Germinal center (tissue), 1 donor: ENCODE data around the gene PRLH.
"Not testable (repeated sequence)": the region's sequence is repeated elsewhere in the genome, so short reads cannot be mapped to it uniquely, and the experiment has no call there.

Source experiments
- DNase-seq: peaks from one replicate; pipeline ENCODE4 v3.0.0; 2012; ENCODE audit warnings: mixed read lengths, low spot score

The PRLH gene

DNA sequence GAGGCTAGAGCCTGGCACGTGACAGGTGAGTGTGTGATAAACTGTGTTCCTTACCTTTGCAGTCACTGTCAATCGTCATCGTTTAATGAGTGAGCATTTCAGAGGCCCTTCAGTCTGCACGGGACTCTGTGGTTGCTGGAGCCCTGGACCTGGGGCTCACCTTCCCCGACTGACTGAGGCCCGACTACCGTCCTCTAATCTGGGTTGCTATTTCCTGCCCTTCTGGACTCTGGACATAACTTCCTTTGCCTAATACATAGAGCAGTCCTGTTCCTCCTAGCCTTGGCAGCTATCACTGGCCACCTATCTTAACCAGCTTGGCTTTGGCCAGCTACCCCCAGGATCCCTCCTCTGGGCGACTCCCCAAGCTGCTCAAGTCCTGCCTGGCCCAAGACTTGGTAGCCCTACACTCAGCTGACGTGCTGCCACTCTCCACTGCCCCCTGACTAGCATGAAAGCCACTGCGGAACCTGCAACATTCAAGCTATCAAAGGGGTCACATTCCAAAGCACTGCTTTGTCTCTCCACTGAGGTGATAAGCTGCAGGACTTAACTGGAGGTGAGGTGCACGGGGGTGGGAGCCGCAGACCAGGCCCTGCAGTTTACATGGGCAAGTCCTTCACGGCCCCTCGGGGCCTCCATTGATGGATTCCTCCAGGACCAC lies 35.2 kb downstream of the PRLH start:
- DNase-seq, result no peak

DNA sequence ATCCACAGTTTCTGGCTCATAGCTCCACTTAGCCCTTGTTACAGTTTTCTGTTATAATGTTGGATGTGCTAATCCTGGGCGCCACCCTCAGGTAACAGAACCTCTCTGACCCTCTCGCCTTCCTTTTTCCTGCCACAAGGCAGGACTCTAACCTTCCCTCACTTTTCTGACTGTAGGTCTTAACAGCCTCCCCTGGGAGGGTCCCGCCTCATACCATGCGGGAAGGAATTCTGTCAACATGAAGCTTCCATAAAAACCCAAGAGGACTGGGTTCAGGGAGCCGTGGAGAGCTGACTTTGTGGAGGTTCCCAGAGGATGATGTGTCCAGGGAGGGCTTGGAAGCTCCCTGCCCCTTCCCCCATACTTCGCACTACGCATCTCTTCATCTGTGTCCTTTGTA lies 36.0 kb downstream of the PRLH start:
- DNase-seq, result no peak

DNA sequence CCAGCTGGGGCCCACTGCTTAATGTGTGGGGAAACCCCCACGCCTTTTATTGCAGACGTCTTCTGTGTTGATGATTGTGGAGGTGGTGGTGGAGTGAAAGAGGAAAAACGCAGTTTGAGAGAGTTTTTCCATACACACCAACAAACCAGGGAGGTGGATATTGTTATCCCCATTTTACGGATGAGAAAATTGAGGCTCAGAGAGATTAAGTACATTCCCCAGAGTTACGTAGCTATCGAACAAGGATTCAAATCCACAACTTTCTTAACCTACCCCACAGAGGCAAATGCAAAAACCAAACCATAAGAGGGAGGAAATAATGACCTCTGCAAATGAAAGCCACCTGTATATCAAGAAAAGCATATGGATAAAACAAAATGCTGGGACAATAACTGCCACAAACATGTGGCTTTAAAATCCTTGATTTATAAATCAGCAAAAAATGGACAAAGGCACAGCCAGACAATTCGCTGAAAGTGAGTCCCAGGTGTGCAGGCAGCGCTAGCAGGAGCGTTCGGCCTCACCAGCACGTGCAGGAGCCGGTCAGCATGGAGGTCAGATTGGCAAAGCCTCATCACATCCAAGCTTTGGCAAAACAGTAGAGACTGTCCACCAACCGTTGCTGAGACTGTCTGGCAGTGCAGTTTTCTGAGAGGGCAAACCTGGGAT lies 36.8 kb downstream of the PRLH start:
- no peak for DNase-seq

DNA sequence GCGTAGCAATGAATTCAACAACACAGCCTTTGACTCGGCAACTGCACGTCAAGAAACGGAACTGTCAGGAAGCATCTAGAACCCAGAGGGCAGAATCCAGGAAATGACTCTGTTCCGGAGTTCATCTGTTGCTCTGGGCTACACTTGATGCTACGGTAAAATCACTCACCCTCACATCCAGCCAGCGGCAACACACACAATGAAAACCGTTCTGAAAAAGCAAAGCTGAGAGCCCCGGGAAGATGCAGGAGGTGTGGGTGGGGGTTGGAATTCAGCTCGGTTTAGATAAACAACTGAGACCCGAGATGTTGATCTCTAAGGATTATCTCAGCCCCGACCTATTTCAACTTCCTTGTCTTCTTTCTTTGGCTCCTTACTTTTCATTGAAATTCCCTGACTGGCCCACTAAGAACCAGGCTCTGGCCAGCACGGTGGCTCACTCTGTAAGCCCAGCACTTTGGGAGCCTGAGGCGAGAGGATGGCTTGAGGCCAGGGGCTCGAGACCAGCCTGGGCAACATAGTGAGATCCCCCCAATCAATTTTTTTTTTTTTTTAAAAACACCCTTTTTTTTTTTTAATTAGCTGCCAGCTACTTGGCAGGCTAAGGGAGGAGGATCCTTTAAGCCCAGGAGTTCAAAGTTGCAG lies 37.5 kb downstream of the PRLH start:
- DNase-seq, result peak; percentile 73

DNA sequence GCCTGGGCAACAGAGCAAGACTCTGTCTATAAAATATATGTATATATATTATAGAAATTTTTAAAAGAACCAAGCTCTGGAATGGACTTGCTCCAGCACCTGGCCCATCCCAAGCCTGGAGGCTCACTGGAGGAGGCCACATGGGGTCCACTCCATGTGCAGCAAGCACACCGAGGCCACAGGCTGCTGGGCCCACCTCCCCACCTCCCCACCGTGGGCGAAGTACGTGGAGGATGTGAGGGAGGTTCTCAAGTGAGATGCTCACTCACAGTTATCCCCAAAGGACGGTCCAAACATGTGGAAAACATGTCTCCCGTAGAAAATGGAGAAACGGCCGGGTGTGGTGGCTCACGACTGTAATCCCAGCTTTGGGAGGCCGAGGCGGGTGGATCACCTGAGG lies 38.0 kb downstream of the PRLH start:
- DNase-seq, result no peak

DNA sequence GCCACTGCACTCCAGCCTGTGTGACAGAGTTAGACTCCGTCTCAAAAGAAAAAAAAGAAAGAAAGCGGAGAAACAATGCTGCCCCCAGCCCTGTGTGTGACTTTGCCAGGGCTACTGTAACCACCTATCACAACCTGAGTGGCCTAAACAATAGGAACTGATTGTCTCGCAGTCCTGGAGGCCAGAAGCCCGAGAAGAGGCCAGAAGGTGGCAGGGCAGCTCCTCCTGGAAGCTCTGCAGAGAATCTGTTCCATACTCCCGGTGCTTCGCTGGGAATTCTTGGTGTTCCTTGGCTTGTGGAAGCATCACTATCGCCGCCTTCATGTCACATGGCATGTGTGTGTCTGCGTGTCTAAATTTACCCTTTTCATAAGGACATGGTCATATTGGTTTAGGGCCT lies 38.6 kb downstream of the PRLH start:
- no peak for DNase-seq

DNA sequence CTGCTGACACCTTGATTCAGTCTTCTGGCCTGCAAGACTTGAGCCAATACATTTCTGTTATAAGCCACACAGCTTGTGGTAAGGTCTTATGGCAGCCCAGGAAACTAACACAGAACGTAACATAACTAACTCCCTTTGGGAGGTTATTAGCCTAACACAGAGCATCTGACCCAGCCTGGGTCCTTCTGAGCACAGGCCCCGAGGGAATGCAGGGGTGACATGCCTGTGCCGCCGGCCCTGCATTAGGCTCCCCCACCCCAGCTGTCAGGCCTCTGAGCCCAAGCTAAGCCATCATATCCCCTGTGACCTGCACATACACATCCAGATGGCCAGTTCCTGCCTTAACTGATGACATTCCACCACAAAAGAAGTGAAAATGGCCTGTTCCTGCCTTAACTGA lies 40.1 kb downstream of the PRLH start:
- DNase-seq, result not testable (repeated sequence)

DNA sequence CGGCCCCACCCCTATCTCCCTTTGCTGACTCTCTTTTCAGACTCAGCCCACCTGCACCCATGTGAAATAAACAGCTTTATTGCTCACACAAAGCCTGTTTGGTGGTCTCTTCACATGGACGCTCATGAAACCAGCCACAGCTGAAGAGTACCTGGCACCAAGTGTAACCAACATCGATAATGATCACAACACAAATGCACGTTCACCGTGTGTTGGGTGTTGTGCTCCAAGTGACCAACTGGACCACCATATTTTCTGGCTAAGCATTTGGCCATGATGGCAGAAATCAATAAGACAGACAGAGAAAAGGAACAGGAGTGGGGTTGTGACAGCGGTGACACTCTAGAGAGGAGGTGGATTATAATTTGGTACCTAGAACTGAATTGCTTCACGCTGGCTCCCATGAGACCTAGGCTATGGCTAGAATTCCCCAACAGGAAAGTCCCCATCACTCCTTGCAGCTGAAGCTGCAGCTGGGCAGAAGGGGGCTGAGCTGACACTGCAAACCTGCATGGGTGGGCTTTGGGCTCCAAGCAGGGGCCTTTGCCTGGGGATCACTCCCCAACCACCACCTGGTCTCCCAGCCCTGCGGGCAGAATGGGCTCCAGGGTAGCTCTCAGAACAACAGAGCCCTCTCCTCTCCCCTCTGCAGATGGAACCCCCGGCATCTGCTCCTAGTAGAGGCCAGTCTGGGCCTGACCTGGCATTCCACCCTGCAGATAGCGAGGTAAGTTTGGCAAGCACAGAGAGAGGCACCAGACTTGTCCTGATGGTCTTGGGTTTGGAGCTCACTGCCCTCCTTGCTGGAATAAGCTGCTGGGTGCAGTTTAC lies 46.4 kb downstream of the PRLH start:
- DNase-seq, result no peak

DNA sequence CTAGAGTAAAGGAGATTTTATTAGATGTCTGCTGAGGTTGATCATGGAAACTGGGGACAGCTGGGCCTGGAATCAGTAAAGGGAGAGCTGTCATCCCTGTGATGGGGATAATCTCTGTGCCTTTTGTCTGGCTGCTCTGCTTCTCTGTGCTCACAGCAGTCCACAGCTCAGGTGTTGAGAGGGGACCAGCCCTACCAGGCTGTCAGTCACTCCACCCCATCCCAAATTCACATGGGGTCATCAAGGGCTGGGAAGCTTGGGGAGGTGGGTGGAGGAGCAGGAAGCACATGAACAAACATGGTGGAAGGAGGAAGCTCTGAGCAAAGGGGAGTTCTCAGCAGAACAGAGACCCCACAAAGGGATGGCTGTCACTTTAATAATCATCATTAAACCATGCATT lies 47.3 kb downstream of the PRLH start:
- DNase-seq, result no peak

DNA sequence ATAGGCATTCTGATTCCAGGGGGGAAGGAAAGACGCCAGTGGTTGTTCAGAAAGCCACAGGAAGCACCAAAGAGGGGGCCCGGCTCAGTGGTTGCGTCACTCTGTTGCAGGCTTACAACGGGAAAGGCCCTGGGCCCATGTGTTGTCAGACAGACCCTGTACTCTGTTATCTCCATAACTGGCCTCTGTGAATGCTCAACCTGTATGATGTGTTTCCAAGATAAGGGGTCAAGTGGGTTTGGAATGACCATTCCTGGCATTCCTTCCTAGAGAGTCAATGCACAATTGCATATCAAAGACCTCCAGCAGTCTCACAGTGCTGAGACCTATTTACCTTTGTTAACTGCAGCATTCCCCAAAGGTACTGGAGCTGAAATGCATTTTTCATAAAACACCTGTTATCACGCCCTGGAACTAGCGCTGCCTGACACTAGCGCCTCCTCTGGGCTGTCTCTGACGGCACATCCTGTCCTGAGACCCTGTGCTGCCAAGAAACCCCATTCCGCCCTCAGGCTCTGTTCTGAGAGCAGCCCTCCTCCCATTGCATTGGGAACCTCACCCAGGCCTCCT lies 47.9 kb downstream of the PRLH start:
- no peak for DNase-seq

DNA sequence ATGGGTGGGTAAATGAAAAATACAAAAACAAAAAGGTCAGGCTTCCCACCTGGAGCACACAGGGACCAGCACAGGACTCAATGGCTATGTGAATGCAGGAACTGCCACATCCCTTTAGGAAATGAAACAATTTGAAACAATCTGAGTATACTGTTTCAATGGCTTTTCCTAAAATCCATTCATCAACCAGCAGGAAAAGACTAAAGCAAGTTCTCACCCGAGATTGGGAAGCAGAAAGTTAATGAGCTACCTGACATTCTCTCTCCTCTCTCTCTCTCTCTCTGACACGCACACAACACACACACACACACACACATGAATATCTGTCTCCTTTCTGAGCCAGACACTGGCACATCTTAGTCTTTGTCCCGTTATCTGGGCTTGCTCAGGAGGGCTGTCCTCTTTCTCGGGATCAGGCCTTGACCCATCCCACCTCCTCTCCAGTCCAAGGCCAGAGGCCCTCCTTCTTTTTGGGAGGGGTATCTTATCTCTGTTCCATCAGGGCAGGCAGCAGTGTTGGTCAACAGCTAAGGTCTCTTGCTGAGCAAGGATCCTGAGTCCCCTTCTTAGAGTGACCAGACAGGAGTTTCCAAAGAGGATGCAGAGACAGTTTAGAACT lies 49.4 kb downstream of the PRLH start:
- DNase-seq, result no peak

DNA sequence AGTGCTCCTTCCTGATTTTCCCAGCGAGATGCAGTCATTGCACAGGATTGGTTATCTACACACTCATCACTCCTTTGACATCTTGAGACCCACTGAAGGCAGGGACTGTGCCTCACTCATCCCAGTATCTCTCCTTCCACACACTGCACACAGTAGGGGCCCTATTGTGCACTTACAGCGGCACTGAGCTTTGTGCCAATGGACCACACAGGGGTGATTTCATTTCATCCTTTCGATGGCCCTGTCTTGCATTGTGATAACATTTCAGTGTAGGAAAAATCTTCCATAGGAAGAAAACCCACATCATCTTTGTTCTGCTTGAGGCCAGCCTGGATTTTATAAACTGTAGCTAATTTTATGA lies 50.0 kb downstream of the PRLH start:
- DNase-seq, result no peak
